Right renal pelvis (tissue), 4 donors: Measurements from ENCODE around the gene PYGL. TPM values are rescaled to one million over a fixed set of nuclear protein-coding genes. Genes with fewer than 3 reads are reported as not detected.
"Not testable (repeated sequence)": the region's sequence is repeated elsewhere in the genome, so short reads cannot be mapped to it uniquely, and the experiment has no call there.

Experiments
- DNase-seq, 4 donors: peaks; one replicate each; pipeline ENCODE4 v3.0.0-alpha.2; 2013; ENCODE audit warnings: low read depth in 4 of 4, low spot score in 3 of 4, missing footprints in 1 of 4
- polyA plus RNA-seq, 4 donors: library from polyadenylated mRNA; unstranded; fragments of 120-200 nt; gene quantifications; one replicate each; pipeline ENCODE4 v1.2.1, GENCODE V29; 2013; ENCODE audit not compliant: insufficient read length in 4 of 4

Gene PYGL
- polyA plus RNA-seq, 4 donors: 17.1 to 19.2 (median 18.2) TPM

DNA sequence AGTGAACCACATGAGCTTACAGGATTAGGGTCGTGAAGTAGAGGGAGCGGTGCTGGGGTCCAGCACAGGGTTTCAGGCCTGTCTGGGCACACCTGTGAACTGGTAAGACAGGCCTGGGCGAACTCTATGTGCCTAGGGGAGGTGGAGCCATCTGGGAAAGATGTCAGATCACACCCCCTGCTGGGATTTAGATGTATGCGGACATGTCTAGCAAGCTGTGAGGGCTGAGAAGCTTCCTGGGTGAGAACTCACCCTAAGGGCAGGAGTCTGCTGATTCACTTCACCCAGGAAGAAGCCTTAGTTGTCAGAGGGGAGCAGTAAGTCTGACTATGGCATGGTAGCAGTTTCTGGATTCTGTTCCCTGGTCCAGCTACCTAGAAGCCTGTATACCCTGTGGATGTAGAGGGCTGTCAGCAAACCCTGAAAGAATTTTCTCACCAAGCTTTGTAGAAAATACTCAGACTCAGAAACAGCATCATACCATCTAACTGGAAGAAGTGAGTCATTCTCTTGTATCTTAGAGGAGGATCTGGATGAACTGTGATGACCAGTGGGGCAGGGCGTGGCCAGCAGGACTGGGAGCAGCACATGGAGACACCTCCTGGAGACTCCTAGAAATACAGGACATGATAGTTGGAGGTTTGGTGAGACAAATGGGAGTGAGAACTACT lies 11.2 kb upstream of the PYGL start:
- no peak for DNase-seq

DNA sequence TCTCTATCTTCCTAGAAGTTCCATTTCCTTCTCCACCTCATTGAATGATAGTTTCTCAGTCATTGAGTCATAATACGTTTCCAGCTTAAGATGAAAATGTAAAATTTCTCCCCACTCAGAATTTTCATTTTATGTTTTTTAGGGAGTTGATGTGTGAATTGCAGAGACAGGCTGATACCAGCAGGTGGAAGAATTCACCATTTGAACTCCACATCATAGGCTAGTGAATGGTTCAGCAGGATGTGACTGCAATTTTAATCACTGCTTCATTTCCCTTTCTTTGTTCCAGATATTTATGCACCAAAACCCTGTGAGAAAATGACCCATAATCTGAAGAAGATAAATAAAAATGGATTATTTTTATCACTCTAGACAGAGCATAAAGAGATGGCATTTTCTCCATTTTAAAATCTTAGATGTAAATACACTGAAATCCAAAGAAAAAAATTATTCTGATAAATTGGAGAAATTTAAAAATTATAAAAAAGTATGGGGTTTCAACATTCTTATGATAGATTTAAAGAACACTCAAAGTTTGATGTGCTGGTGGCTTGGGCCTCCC lies 10.6 kb upstream of the PYGL start:
- DNase-seq: no peak

DNA sequence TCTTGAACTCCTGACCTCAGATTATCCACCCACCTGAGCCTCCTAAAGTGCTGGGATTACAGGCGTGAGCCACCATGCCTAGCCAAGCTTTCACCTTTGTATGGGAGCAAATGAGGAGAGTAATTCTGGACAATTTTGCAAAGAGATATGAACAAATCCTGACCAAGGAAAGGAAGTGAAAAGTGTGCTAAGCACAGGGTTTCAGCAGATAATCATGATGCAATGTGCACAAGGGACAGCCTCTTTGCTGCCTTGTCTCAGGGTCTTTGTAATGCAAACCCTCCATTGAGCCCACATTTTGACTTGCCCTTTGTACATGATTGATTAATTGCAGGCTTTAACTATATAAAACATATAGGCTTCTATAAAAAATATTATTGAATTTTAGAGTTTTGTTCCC lies 9.2 kb upstream of the PYGL start:
- no peak for DNase-seq

DNA sequence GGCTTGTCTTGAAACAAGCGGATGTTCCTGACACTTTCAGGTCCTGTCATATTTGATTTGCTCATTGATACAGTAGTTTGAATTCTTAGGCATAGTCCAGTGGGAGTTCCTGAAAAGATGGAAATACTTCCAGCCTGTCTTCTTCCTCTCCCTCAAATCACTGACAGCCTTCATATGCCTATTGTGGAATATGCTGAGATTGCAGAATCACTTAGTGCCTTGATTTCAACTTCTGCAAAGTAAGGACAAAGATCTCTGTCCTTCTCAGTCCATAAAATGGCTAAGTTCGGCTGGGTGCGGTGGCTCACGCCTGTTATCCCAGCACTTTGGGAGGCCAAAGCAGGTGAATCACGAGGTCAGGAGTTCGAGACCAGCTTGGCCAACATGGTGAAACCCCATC lies 6.7 kb upstream of the PYGL start:
- no peak for DNase-seq

DNA sequence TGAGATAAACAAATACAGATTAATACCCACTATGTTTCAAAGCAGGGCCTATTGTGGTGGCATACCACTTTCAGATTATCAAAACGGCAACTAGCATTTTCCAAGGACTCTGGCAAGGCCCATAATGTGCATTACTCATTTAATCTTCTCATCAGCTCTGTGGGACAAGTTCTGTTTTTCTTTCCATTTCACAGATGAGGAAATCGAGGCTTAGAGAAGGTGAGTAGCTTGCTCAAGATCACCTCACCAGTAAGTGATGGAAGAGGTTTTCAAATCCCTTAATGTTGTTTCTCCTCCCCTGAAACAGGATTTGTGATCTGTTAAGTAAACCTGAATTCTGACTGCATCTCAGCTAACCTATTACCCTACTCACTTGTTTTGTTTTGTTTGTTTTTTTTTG lies 3.9 kb upstream of the PYGL start:
- no peak for DNase-seq

DNA sequence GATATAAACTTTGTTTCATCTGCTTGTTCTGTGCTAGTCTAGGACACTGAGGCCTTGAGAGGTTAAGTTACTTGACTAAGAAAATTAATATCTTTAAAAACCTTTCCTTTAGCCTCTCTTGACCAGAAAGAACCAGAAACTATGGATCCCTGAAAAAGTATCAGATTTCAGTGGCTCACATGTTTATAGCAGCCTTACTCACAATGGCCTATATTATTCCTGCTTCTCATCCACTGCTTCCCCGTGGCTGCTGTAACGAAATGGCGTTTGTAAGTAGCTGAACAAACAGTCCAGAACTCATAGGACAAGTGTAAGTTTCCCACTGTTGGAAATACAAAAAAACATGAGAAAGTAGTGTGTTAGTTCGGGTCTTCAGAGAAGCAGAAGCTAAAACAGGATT lies 3.2 kb upstream of the PYGL start:
- DNase-seq: no peak

DNA sequence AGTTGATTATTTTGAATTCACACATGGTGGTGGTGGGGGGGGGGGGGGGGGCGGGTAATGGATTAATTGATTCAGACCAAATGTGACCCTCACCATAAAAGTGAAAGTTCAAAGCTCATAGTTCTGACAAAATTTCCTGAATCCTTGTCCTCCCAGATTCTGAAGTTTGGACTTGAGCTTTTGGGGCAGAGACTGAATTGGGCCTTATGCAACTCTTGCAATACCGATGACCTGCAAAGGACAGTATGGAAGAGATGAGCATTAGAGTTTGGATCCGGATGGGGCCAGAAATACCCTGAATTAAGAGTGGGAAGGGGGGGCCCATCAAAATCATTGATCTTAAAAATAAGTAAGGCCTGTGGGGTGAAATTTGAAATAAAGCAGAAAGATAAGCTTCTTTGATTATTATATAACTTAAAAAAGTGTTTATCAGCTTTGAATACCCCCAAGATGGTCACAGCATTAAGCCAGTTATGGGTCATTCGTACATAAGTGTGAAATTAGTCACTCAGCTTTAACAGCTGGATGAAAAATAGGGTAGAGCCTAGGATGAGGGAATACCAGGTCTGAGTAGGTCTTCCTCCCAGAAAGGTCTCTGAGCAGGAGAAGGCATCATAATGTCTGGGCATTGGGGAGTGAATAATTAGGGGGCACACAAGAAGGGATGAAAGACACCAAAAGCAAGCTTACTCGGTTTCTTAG lies 2.1 kb upstream of the PYGL start:
- no peak for DNase-seq

DNA sequence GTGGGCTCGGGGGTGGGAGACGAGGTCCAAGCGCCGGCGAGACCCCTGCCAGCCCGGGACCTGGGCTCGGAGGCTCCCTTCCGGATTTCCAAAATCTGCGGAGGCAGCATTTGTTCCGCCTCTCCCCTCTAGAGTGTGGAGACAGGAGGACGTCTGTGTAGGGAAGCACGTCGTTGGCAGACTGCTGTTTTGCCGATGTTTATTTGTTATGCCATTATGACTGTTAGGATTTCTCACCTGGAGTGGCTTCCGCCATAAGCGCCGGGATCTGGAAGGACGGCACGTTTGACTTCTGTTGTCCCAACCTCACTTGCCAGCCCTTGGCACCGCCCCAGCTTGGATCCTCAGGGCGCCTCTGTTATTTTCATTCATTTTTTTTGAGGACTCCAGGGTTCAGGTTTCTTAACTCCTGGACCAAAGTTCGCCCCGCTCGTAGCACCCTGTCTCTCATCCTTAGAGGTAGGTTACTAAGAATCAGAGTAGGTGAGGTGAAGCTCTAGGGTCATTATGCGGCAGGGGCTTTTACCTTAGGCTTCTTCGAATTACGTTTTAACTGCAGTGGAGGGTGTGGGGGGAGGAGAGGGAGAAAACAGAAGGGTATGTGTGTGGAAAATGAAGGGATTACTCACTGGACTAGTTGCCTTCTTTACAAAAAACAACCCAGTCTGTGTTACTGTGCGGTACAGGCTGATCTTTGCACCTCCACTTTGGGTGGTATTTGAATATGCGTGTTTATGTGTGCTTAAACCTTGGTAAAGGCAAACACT lies 547 bp upstream of the PYGL start:
- no peak for DNase-seq

DNA sequence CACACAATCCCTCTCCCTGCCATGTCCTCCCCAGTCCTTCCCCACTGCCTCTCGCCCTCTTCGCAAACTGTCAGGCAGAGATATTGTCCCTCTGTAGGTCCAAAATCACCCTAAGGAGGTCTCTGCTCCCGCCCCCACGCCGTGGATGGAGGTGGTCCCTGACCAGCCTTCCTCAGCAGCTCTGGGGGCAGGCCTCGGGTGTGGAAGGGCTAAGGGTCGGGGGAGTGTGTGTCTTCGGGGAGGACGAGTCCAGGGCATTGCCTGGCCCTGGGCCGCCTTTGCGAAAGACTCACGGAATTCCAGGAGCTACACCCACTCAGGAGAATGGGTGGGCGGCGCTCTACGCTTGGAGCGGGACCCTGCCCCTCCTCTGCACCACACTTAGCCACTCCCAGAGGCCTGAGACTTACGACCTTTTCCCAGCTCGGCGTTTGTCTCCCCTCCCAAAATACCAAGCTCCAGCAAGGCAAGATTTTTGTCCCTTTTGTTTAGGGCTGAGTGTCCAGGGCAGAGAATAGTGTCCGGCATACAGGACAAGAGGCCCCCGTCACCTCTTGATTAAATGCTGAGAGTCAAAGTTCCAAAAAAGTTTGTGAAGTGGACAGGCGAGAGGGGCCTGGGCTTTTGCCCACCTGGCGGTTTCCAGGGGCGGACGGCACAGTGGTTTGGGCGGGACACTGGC lies 881 bp downstream of the PYGL start:
- DNase-seq: no peak

DNA sequence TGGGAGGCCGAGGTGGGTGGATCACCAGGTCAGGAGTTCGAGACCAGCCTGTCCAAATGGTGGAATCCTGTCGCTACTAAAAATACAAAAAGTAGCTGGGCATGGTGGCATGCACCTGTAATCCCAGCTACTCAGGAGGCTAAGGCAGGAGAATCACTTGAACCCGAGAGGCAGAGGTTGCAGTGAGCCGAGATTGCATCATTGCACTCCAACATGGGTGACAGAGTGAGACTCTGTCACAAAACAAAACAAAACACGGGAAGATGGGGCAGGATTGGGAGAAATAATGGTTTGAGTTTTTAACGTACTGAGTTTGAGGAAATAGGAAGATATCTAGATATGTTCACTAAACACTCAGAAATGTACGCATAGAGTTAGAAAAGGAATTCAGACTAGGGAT lies 2.6 kb downstream of the PYGL start:
- DNase-seq: not testable (repeated sequence)

DNA sequence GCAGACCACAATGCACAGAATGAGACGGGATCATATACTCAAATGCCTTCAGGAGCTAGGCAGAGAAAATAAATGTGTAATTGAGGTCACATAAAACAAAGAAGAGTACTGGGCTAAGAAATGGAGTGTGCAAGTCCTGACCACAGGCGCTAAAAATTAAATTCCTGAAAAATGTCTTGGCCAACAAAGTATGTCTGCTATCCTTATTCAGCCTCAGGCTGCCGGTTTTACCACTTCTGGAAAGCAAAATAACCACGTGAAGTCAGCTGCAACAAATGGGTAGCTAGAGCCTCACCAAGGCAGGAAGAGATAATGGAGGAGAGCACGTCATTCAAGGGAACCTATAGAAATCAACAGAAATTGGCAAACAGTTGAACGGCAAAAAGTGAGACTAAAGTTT lies 3.1 kb downstream of the PYGL start:
- DNase-seq: no peak

DNA sequence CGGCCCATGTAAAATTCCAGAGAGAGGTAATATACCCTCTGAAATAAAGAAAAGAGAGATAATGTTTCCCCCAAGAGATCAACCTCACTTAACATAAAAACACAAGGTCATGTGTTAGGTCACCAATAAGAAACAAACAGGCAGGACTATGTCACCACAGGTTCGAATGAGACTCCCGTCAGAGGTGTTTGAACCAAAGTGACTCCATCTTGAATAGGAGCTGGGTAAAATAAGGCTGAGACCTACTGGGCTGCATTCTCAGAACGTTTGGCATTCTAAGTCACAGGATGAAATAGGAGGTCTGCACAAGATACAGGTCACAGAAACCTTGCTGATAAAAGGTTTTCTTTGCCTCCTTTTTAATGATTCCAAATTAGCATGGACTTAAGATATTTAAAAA lies 6.5 kb downstream of the PYGL start:
- no peak for DNase-seq

DNA sequence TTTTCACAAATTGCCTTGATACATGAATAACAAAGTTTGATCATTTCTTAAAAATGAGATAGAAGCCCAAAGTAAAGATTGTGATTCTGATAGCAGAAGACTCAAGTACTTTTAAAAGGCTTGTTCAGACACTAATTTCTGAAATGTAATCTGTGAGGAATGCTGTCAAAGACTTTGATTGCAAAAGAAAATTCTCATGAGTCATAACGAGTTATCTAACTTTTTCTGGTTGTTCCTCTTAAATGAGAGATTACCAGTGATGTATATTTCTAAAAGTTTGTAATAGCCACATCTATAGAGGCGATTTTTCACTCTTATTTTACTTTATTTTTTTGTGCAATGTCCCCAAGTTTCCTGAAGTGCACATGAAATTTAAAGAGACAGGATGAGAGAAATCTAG lies 7.0 kb downstream of the PYGL start:
- DNase-seq: no peak

DNA sequence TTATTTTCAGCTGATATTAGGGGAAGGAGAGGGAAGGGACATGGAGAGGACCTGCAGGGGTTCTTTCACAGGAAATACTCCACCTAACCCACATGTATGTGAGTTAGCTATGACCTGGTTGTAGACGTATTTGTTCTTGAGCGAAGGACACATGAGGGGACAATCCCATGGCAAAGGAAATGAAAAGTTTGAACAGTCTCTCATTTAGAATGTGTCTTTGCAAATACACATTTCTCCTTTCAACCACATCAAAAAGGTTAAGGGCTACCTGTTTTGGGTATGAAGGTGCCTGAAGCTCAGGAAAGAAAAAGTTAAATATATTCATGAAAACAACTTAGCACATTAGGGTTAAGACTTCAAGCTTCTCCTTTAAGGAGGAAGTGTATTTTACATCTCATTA lies 7.4 kb downstream of the PYGL start:
- DNase-seq: no peak

DNA sequence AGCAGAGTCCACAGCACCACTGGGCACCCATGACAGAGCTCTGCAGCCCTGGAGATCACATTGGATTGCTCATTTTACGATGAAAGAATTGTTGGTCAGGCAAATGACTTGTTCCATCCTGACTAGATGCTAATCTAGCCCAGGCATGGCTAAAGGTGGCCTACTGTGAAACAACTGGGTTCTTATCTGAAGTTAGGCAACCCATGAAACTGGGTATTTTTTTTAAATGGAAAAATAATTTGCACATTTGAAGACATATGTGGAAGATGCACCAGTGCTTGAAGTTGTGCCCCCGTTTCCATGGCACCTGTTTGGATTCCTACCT lies 8.3 kb downstream of the PYGL start:
- no peak for DNase-seq

DNA sequence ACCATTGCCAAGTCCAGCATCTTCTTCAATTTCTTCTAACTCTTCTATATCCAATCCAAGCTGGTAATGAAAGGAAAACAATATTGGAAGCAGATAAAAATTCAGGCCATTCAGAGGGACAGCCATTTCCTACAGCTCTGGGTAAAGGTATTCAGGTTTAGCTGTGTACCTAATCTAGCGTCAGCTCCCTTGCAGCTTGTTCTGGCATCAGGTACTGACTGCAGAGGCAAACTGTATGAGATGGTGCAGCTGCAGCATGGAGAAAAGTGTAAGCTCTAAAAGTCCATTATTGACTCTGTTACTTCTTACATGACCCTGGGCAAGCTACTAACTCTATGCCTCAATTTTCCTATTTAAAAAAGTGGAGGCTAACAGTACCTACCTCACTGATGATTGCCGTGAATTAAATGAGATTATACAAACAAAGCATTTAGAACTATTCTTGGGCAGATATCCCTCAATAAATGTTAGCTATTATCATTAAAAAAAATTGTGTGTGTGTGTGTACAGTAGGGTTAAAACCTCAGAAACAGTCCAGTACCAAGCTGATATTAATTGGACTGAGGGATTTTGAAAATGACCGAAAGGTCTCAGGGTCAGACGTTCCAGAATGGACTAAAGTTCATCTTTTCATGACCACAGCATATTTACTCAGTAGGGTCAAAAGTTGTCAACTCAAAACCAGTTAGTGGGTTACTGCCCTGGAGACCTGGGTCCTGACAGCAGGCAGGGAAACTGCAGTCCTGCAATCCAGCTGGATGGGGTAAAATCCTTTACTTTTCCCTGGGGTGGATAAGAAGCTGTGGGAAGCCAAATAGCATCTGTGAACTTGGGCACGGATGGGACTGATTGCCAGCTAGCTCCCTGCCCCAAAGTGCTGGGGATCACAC lies 8.9 kb downstream of the PYGL start:
- no peak for DNase-seq

DNA sequence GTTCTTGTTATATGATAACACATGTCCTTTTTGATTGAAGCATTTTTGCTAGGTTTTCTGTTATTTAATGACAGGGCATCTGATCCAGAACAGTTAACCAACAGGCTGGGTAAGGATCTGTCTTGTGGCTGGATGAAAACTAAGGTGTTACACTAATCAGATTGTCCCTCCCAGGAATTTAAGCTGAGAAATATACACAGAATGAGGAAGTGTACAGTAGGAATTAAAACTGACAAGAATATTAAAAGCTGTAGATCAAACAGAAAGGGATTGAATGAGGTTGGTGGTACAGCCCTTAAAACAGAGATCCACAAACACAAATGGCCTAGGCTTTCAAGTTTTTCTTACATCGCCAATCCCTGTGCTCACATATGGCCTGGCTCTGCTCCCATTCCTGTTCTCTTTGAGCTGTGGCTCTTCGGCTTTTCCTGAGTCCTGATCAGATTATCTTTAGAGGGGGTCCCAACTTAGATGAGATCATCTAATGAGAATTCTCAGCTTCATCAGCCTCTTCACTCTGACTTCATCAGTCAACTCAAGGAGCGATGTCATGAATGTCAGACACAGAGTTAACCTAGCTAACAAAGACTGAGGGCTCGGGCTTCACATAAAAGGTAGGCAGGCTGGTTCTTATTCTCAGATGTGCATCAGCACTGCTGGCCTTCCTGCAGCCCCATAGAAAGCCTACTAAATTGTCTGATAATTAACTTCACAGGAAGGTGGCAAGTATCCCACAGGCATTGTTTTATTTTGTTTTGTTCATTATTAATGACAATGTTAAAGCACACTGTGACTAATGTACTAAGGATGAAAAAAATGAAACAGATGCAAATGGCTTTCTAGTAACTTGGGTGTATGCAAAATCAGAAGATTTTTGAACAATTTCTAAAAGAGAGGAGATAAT lies 11.4 kb downstream of the PYGL start:
- DNase-seq: no peak

DNA sequence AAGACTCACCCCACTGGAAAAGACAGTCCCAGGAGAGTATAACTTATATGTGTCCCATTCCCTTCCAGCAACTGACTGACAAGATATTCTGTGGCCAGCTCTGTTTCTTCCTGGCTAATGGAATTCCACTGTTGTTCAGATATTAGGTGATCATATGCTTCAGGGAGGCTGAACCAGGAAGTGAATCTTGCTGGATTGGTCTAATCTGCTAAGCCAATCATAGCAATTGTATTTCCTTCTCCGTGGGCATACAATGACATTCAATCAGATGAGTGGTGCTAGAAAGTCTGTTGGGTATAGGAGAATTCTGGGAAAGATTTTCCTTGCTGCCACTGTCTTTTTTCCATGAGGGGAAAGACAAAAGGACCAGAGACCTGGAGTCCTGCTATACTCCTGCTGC lies 12.1 kb downstream of the PYGL start:
- DNase-seq: no peak

DNA sequence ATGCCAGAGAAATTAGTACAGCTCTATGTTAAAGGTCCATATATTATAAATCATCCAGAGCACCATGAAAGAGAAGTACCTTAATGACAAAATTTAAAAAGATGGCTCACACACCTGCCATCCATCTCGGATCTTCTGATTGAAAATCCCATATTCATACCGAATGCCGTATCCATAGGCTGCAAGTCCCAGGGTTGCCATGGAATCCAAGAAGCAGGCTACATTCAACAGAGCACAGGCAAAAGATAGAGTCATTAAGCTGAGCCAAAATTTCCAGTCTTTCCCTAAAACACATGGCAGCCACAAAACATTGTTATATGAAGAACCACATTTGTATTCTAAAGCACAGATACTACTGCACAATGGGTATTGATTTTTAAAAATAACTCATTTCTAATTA lies 12.7 kb downstream of the PYGL start:
- DNase-seq: no peak
